ENCODE data around the gene TF. TPM values are rescaled to one million over a fixed set of nuclear protein-coding genes. Genes with fewer than 3 reads are reported as not detected.
A peak's percentile ranks its signal among the peaks of the same experiment; 100 is the strongest.

Gene TF
- total RNA-seq, 1 donor from 2014 or later = 15.7 TPM

DNA sequence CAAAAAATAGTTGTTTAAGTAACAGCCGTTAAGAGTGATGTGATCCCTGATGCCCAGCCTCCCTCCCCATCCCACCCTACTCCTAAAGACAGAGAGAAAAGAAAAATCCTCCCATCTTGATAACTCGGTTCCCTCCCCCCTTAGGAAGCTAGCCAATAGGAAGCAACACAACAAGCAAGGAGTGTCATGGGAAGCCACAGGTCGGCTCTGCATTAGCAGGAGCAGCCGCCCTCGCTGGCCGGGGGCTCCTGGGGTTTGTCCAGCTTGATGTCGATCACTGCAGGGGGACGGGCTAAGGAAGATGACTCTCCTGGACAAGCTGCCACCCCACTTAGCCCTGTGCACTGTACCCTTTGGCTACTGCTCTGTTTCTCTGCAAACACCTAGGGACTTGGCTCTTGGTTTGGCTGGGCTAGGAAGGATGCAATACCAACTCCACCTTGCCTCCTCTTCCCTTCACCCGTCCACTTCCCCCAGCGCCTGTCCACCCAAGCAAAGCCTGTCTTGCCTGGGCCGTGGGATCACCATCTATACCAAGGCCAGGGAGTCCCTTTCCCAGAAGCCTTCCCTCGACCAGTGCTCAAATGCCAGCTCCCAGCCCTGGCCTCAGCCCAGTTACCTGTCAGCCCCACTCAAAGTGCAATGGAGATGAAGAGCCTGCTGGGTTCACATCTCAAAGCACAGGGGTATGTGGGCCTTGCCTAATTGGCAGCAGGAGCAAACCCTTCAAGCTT, 82.5 kb downstream of the TF start:
- ATAC-seq (peak; percentile 69), DNase-seq (ENCODE audit: missing footprints) (no peak)
- intact Hi-C loops (cut with DNase I) = loop anchor here (2.0 kb wide), 1 partner anchor 64 kb away; no protein-coding TSS in a partner anchor

GRCh38 chr3:133829310-133829707, 83.1 kb downstream of the TF start:
- ATAC-seq = peak; percentile 55
- no peak for DNase-seq (ENCODE audit: missing footprints)
- intact Hi-C loops (cut with DNase I) = loop anchor here (2.0 kb wide), 1 partner anchor 63 kb away; no protein-coding TSS in a partner anchor

GRCh38 chr3:133830071-133830470, 83.9 kb downstream of the TF start:
- DNase-seq (ENCODE audit: missing footprints) (no peak), ATAC-seq (peak; percentile 54)
- intact Hi-C loops (cut with DNase I) = no loop called here

DNA sequence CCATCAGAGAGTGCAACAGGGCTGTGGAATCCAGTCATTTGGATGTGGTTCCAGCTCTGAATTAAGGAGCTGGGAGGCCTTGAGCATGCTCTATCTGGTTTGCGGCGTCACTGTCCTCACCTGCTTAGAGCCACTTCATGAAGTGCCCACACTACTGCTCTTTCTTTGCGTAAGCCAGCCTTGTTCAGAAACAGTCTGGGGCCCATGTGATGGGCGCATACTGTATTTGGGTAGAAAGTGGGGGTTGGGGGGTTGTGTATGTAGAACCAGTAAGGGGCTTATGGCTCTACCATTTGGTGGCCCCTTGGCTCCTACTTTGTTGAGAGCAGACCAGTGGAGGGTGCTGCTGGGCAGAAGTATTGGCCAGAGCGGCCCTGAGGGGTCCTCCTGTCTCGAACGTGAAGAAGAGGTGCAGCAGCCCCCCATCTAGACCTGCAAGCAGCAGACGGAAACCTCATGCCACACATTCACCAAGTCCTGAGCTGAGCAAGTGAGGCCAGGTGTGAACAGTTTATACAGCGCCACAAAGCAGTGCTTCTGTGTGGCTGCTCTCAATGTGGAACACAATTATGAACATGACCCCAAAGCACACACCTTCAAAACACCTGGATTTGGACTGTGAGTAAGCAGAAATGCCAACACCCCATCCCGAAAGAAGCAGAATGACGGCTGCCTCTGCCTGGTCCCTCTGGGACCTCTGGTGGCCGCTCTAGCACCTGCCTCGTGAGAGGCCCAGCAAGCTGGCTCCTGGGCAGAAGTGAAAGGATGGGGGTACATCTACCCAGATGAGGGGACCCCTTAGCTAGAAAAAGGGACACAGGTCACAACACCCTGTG, 86.0 kb downstream of the TF start:
- DNase-seq (ENCODE audit: missing footprints) = no peak
- no peak for ATAC-seq
- intact Hi-C loops (cut with DNase I) = no loop called here

- intact Hi-C loops (cut with DNase I) = no loop called here
- ATAC-seq = no peak
- no peak for DNase-seq (ENCODE audit: missing footprints)
Measured at GRCh38 chr3:133832802-133833144, 86.6 kb downstream of the TF start.

DNA sequence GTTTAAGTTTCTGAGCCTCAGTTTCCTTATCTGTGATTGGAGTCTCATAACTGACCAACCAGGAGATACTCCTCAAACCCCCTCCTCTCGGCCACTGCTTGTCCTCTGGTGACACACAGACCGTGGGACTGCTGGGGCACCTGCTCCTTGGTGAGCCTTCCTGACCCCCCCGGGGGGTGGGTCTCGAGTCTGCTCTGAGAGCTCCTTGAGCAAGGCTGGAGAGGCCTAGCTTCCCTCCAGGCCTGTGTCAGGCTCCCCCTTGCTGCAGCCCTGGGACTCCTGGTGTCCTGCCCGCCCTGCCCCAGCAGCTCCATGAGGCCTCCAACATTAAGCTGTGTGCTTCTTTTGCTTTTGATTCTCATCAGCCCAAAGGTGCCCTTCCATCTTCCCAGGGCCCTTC, 87.1 kb downstream of the TF start:
- DNase-seq (ENCODE audit: missing footprints) = no peak
- intact Hi-C loops (cut with DNase I) = no loop called here
- ATAC-seq = no peak

DNA sequence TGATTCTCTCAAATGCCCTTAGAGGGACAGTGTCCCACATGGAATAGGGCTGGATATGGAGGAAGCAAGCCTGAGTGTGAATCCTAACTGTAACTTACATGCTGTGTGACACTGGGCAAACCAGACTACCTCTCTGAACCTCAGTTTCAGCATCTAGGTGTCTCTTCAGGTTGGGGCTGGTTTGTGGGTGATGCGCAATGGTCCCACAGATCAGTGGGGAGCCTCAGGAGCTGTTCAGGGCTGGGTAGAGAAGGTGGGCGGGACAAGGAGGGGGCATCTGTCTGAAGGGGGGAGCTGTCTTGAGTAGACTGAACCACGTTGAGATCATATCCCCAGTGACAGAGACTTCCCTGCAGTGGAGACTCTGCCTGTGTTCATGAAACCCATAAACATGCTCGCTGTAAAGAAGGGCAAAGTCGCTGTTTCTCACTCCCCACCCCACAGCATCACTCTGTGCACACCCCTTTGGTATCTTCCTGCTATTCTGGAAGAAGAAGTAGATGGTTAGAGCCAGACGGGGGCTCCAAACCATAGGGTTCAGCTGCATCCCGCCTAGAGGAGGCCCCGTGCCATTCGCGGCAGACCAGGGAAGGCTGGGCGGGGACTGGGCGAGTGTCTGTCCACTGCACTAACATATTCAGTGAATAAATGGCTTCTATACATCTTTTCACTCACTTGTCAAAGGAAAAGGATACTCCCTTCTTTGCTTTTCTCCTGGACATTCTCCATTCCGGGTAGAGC, 87.9 kb downstream of the TF start:
- DNase-seq (ENCODE audit: missing footprints) (no peak), ATAC-seq (no peak)
- intact Hi-C loops (cut with DNase I) = no loop called here

DNA sequence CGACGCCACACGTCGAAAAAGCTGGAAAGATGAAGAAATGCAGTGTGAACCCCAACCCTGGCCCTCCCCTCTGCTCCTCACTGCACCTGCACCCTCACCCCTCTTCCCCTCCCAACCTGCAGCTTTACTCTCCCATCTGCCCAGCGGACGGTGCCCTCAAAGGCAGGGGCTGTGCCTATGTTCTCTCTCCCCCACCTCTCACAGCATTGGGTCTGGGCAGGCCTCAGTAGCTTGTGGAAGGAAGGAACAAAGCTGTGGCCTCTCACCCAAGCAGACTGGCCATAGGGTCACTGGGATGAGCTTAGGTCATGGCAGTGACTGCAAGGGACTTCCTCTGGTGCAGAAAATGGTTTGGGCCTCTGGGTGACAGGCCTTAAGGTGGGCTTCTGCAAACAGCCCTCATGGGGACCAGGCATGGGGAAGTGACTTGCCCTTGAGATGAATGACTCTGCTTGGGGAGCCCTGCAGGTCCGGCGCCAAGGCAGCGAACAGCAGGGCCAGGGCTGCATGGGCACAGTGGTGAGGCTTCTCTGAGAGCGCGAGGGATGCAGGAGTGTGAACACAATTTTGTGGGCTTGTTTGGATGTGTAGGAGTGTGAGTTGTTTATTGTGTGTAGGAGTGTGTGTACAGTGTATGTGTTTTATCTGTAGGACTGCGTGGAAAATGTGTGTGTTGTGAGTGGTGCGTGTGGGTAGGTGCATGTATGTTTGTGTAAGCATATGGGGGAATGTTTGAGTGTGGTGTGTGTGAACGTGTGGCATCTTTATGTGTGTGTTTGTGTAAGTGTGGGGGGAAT, 88.6 kb downstream of the TF start:
- ATAC-seq (no peak), DNase-seq (ENCODE audit: missing footprints) (no peak)
- intact Hi-C loops (cut with DNase I) = no loop called here

- ATAC-seq = no peak
- no peak for DNase-seq (ENCODE audit: missing footprints)
- intact Hi-C loops (cut with DNase I) = no loop called here
Measured at GRCh38 chr3:133835418-133835743, 89.2 kb downstream of the TF start.

DNA sequence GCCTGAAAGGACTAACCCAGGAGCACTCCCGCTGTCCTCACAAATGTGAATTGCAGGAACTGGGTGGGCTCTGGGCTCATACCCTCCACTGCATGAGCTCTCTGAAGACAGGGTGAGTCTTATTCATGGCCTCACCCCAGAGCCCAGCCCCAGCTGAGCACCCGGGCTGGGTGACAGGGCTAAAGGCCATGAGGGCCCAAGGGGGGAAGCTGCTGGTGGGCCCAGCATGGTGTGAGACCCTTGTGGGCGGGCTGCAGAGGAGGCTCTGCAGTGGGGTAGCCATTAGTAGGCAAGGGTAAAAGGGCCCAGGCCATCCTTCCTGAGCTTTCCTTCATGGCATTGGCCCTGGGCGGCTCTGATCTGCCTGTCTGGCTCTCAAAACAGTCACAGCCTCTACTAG, 89.8 kb downstream of the TF start:
- intact Hi-C loops (cut with DNase I) = no loop called here
- ATAC-seq (no peak), DNase-seq (ENCODE audit: missing footprints) (peak; percentile 69)

DNA sequence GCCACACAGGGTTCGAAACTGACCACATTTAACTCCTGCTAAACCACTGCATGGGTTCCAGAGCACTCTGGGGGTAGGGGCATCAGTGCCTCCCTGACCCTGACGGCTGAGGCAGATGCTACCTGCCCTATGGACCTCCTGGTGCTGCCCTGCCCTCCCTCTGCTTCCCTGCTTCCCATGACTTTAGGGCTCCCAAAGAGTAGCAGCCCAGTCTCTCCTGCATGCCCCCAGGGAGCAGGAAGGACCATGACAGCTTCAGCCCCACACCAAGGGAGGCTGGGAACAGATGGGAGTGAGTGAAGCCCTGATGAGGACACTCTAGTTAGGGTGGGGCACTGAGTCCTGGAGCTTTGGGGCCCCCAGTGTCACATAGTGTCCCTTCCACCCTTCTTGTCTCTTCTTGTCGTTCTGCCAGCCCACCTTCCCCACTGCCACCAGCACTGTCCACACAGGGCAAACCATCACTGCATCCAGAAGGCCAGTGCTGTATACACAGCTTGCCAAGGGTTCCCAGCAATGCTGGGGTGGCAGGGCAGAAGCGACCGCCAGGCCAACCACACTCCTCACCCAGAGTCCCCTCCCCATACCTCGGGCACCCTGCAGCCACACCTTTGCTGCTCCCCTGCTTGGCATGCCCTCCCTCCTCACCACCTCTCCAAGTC, 90.4 kb downstream of the TF start:
- ATAC-seq (no peak), DNase-seq (ENCODE audit: missing footprints) (peak; percentile 37)
- intact Hi-C loops (cut with DNase I) = no loop called here

DNA sequence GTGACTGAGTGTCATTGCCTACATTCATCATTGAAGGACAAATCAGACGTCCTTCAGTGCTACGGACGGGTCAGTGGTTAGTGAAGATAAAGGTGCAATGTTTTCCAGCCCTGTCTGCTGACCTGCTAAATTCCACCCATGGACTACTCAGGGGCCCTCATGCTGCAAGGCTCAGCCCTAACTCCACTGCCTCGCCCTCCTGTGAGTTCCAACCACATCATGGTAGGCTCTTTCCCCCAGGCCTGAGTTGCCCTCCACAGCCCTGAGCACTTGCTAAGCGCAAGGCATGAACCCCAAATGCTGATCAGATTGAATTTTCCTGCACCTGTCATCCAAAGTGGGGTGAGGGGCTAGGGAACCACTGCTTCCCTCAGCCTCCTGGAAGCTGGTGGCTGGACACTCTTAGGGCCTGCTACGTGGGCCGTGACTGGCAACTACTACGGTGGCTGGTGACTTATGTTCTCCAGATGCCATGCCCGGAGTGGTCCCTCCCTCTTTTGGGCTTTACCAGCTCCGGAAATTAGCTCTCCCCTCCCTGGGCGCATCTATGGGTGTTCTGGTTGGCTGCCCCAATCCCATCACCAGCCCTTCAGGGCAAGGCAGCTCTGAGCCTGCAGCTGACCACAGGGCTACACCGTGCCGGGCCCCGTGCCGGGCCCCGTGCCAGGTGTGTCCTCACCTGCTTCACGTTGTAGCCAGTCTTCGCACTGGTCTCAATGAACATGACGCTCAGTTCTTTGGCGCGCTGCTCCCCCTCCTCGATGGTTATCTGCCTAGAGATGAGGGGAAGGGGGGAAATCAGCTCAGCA, 91.5 kb downstream of the TF start:
- ATAC-seq (no peak), DNase-seq (ENCODE audit: missing footprints) (peak; percentile 67)
- intact Hi-C loops (cut with DNase I) = no loop called here

DNA sequence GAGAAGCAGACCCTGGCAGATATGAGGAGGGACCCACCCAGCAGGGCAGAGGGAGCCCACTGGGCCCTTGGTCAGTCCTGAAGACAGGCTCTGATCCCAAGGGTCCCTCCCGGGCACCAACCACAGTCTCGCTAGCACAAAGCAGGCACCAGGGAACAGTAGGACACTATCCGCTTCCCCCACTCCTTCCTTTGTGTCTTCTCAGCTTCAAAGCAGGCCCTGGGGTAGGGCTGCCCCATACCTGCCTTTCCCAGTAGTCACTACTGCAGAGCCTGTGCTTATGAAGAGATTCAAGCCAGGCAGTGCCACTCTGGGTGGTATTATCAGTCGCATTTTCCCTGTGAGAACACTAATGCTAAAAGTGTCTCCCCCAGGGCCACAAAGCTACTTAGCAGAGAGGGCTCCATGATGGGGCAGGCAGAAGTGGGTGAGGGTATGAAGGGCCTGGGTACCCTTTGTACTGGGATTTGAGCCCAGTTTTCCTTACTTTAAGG, 92.2 kb downstream of the TF start:
- DNase-seq (ENCODE audit: missing footprints) = no peak
- intact Hi-C loops (cut with DNase I) = no loop called here

GRCh38 chr3:133838916-133839800, 93.0 kb downstream of the TF start:
- intact Hi-C loops (cut with DNase I) = no loop called here
- ATAC-seq (no peak), DNase-seq (ENCODE audit: missing footprints) (no peak)

More for the DNA sequence above, 92.2 kb downstream of the TF start:
- no peak for ATAC-seq

DNA sequence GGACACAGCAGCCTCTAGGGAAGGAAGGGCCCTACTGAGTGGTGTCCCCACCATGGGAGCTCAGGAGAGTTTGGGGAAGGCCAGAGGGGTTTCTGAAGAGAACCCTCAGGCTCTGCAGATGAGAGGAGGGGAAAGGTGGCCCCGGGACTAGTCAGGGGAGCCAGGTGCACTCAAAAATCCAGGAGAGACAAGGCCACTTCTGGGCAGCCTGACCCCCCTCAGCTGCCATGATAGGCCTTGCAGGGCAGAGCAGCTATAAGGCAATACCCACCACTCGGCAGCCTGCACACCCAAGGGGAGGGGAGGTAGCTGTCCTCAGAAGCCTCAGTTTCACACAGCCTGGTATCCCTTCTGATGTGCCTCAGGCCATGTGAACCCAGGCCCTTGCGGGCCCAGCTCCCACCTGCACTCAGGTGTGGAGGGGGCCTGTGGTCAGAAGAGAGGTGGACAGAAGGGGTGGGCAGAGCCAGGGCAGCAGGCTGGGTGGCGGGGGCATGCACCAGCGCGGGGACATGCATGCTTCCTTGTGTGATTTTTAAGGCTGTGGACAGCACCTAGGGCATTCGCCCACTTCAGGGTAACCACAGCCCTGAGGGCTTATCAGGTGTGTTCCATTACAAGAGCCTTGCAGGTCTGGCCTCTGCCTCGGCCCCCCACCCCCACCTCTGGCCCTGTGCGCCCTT, 94.0 kb downstream of the TF start:
- intact Hi-C loops (cut with DNase I) = no loop called here
- no peak for DNase-seq (ENCODE audit: missing footprints)
- no peak for ATAC-seq

DNA sequence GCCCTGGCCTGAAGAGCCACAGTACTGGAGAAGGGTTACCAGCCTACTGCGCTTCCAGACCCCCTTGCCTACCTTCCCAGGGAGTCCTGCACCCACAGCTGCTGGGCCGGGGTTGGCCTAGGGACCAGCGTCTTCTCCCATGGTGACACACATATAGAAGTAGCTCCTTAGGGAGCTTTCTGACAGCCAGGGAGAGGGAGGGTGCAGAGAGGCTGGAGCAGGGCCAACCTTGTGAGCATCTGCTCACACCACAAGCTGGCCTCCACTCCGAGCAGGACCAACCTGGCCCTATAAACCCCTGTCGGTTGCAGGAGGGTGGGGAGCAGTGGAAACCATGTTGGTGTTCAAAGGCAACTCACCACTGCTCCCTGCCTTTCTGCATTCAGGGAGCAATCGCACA, 94.6 kb downstream of the TF start:
- intact Hi-C loops (cut with DNase I) = no loop called here
- ATAC-seq (no peak), DNase-seq (ENCODE audit: missing footprints) (no peak)

Data from Right ventricle myocardium inferior (tissue), 1 donor.